HepG2 (cell line): Measurements from ENCODE around the gene B3GALT6. TPM values are rescaled to one million over a fixed set of nuclear protein-coding genes. Genes with fewer than 3 reads are reported as not detected.

ENCODE experiments used
- AGO2 ChIP-seq: fragments of 200-400 bp; formaldehyde crosslinking; optimal IDR thresholded peaks from 2 replicates; pipeline ENCODE3; 2017; ENCODE audit warnings: mild to moderate bottlenecking, low read depth, low read length, moderate library complexity
- ATF5 ChIP-seq: sonication (generic); formaldehyde crosslinking; IDR thresholded peaks from 2 replicates; pipeline ENCODE4 v1.4.0; 2020; ENCODE audit warnings: mild to moderate bottlenecking, low read depth, missing genetic modification reagents
- CBFB ChIP-seq: sonication (generic); formaldehyde crosslinking; IDR thresholded peaks from 2 replicates; pipeline ENCODE4 v1.4.0; 2020; ENCODE audit warnings: missing genetic modification reagents
- HNF1B ChIP-seq: sonication (generic); formaldehyde crosslinking; IDR thresholded peaks from 2 replicates; pipeline ENCODE4 v1.5.1; 2020; ENCODE audit warnings: mild to moderate bottlenecking, moderate library complexity, missing genetic modification reagents
- MYPOP ChIP-seq: sonication (generic); formaldehyde crosslinking; IDR thresholded peaks from 2 replicates; pipeline ENCODE4 v1.8.1; 2023; ENCODE audit warnings: mild to moderate bottlenecking, moderate library complexity, missing genetic modification reagents
- NFYB ChIP-seq: sonication (generic); formaldehyde crosslinking; IDR thresholded peaks from 2 replicates; pipeline ENCODE4 v1.4.0; 2020; ENCODE audit warnings: missing genetic modification reagents
- PHF21A ChIP-seq: sonication (generic); formaldehyde crosslinking; IDR thresholded peaks from 2 replicates; pipeline ENCODE4 v1.5.0; 2020; ENCODE audit warnings: mild to moderate bottlenecking, missing genetic modification reagents
- ZNF282 ChIP-seq: fragments of 450-650 bp; IDR thresholded peaks from 2 replicates; pipeline ENCODE4 v1.6.1; 2018; ENCODE audit not compliant: partially characterized antibody
- ZNF432 ChIP-seq: sonication (generic); formaldehyde crosslinking; IDR thresholded peaks from 2 replicates; pipeline ENCODE4 v1.5.0; 2020; ENCODE audit warnings: missing genetic modification reagents, mild to moderate bottlenecking, borderline replicate concordance
- ZNF44 ChIP-seq: sonication (generic); formaldehyde crosslinking; IDR thresholded peaks from 2 replicates; pipeline ENCODE4 v1.5.1; 2020; ENCODE audit warnings: mild to moderate bottlenecking, missing genetic modification reagents
- ZNF552 ChIP-seq: sonication (generic); formaldehyde crosslinking; IDR thresholded peaks from 2 replicates; pipeline ENCODE4 v1.9.0; 2022; ENCODE audit warnings: missing genetic modification reagents, mild to moderate bottlenecking, borderline replicate concordance
- ZNF605 ChIP-seq: sonication (generic); formaldehyde crosslinking; IDR thresholded peaks from 2 replicates; pipeline ENCODE4 v1.8.0; 2022; ENCODE audit warnings: mild to moderate bottlenecking, missing genetic modification reagents
- ZNF607 ChIP-seq: sonication (generic); formaldehyde crosslinking; IDR thresholded peaks from 2 replicates; pipeline ENCODE4 v1.5.1; 2020; ENCODE audit warnings: missing genetic modification reagents, mild to moderate bottlenecking, borderline replicate concordance
- ZNF687 ChIP-seq: sonication (generic); formaldehyde crosslinking; IDR thresholded peaks from 2 replicates; pipeline ENCODE4 v1.5.1; 2020; ENCODE audit warnings: mild to moderate bottlenecking, missing genetic modification reagents, moderate library complexity
- ZNF747 ChIP-seq: sonication (generic); formaldehyde crosslinking; IDR thresholded peaks from 2 replicates; pipeline ENCODE4 v1.8.1; 2023; ENCODE audit warnings: missing genetic modification reagents, mild to moderate bottlenecking, borderline replicate concordance
- ZNF770 ChIP-seq: sonication (generic); formaldehyde crosslinking; IDR thresholded peaks from 2 replicates; pipeline ENCODE4 v1.5.0; 2020; ENCODE audit warnings: mild to moderate bottlenecking, missing genetic modification reagents
- ZNF782 ChIP-seq: sonication (generic); formaldehyde crosslinking; IDR thresholded peaks from 2 replicates; pipeline ENCODE4 v1.4.0; 2020; ENCODE audit warnings: missing genetic modification reagents, mild to moderate bottlenecking, borderline replicate concordance
- ZNF816 ChIP-seq: sonication (generic); formaldehyde crosslinking; IDR thresholded peaks from 2 replicates; pipeline ENCODE4 v1.8.0; 2022; ENCODE audit warnings: missing genetic modification reagents, mild to moderate bottlenecking, borderline replicate concordance
- ZNF891 ChIP-seq: sonication (generic); formaldehyde crosslinking; IDR thresholded peaks from 2 replicates; pipeline ENCODE4 v1.5.0; 2020; ENCODE audit warnings: mild to moderate bottlenecking, missing genetic modification reagents
- polyA plus RNA-seq, 8 experiments: library from polyadenylated mRNA; depleted of rRNA in 3 of 8; stranded (reverse) in 7 of 8; unstranded in 1 of 8; fragments of >200 nt; fragmentation: Illumina TruSeq in 4 of 8; extraction: Trizol in 4 of 8; gene quantifications; 2 replicates each; pipeline versions ENCODE4 v1.2.1 to v1.2.3, GENCODE V29; 2011 to 2016; ENCODE audit warnings: low read depth in 4 of 8, missing spikeins in 1 of 8, mixed read lengths in 1 of 8; ENCODE audit not compliant: insufficient read depth in 1 of 8
- total RNA-seq, 5 experiments: library from RNA; depleted of rRNA; stranded (reverse); fragments of >200 nt; fragmentation: Illumina TruSeq; extraction: Trizol; gene quantifications; 2 replicates each; pipeline ENCODE4 v1.2.3, GENCODE V29; 2016; ENCODE audit warnings: low read depth in 1 of 5

Gene B3GALT6
- total and polyA plus RNA-seq, 2 of the 13 experiments (the other 11 are each of a cell fraction or from before 2014, with no cell fraction given), result 3.9 to 14.2 TPM

- TF ChIP-seq ZNF687 (CRISPR knock-in tag), result peak; percentile 21; the same call in 1 of the 2 replicates
- TF ChIP-seq ZNF770 (CRISPR knock-in tag), result no peak
- TF ChIP-seq ZNF432, result no peak
- 0 out of 2 replicates have a peak, but pooled peaks have one; percentile 8 for TF ChIP-seq ZNF605 (CRISPR knock-in tag)
- TF ChIP-seq ZNF44 (CRISPR knock-in tag), result no peak
- no peak for TF ChIP-seq ZNF747 (CRISPR knock-in tag)
- no peak for TF ChIP-seq ZNF282
- TF ChIP-seq ZNF891, result 0 out of 2 replicates have a peak, but pooled peaks have one; percentile 27
- 0 out of 2 replicates have a peak, but pooled peaks have one; percentile 16 for TF ChIP-seq ZNF607 (CRISPR knock-in tag)
- TF ChIP-seq NFYB (CRISPR knock-in tag), result no peak
- no peak for TF ChIP-seq ZNF816
- no peak for TF ChIP-seq CBFB
- no peak for TF ChIP-seq MYPOP (CRISPR knock-in tag)
- 0 out of 2 replicates have a peak, but pooled peaks have one; percentile 64 for TF ChIP-seq ZNF782
- no peak for TF ChIP-seq ZNF552
- peak; percentile 5; the same call in 1 of the 2 replicates for TF ChIP-seq PHF21A (CRISPR knock-in tag)
- no peak for TF ChIP-seq ATF5 (CRISPR knock-in tag)
- TF ChIP-seq HNF1B, result no peak
- TF ChIP-seq AGO2, result peak; percentile 55
These were observed 40.5 kb downstream of the B3GALT6 start (continued) for GRCh38 chr1:1272341-1273208.
